ENCODE measurements around the gene RABGAP1L. TPM values are rescaled to one million over a fixed set of nuclear protein-coding genes. Genes with fewer than 3 reads are reported as not detected.

The RABGAP1L gene
- total RNA-seq, 4 donors from 2014 or later, result 38.8 to 54.7 (median 50.5) TPM

GRCh38 chr1:174898102-174898797 lies 738.9 kb downstream of the RABGAP1L start:
- intact Hi-C loops (cut with DNase I; ENCODE audit: low total_unique reads), result no loop called here
- WGBS, 2 donors, result 77 to 83% methylated on average over 3 of the region's 3 CpGs
- TF ChIP-seq, protein P1, sequence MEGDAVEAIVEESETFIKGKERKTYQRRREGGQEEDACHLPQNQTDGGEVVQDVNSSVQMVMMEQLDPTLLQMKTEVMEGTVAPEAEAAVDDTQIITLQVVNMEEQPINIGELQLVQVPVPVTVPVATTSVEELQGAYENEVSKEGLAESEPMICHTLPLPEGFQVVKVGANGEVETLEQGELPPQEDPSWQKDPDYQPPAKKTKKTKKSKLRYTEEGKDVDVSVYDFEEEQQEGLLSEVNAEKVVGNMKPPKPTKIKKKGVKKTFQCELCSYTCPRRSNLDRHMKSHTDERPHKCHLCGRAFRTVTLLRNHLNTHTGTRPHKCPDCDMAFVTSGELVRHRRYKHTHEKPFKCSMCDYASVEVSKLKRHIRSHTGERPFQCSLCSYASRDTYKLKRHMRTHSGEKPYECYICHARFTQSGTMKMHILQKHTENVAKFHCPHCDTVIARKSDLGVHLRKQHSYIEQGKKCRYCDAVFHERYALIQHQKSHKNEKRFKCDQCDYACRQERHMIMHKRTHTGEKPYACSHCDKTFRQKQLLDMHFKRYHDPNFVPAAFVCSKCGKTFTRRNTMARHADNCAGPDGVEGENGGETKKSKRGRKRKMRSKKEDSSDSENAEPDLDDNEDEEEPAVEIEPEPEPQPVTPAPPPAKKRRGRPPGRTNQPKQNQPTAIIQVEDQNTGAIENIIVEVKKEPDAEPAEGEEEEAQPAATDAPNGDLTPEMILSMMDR (IDR thresholded peaks at IDR 0.05), result no peak
- TF ChIP-seq POLR2A (IDR thresholded peaks at IDR 0.05), result no peak

GRCh38 chr1:174900317-174900716 lies 741.0 kb downstream of the RABGAP1L start:
- TF ChIP-seq, protein P1 (IDR thresholded peaks at IDR 0.05), result no peak
- TF ChIP-seq POLR2A (IDR thresholded peaks at IDR 0.05), result no peak
- intact Hi-C loops (cut with DNase I; ENCODE audit: low total_unique reads), result no loop called here
- 95 to 97% methylated on average over 3 of the region's 3 CpGs for WGBS, 2 donors
- H3K4me3 ChIP-seq (ENCODE audit: low read depth, poor library complexity, severe bottlenecking), result no peak overlapping the region
- no peak for DNase-seq (ENCODE audit: low spot score in 2 of 2)

More at GRCh38 chr1:174898102-174898797, 738.9 kb downstream of the RABGAP1L start:
- no peak overlapping the region for H3K4me3 ChIP-seq (ENCODE audit: low read depth, poor library complexity, severe bottlenecking)
- no peak for DNase-seq (ENCODE audit: low spot score in 2 of 2)

- H3K4me3 ChIP-seq (ENCODE audit: low read depth, poor library complexity, severe bottlenecking), result no peak overlapping the region
- intact Hi-C loops (cut with DNase I; ENCODE audit: low total_unique reads), result no loop called here
- WGBS, 2 donors, result 67 to 79% methylated on average over 4 of the region's 4 CpGs
- DNase-seq (ENCODE audit: low spot score in 2 of 2), result no peak
- TF ChIP-seq, protein P1 (IDR thresholded peaks at IDR 0.05), result no peak
- TF ChIP-seq POLR2A (IDR thresholded peaks at IDR 0.05), result no peak
Observed at GRCh38 chr1:174902531-174903099, 743.3 kb downstream of the RABGAP1L start.

- WGBS, 2 donors, result 84 to 87% methylated on average over 3 of the region's 3 CpGs
- no peak for TF ChIP-seq POLR2A (IDR thresholded peaks at IDR 0.05)
- TF ChIP-seq, protein P1 (IDR thresholded peaks at IDR 0.05), result no peak
Observed at GRCh38 chr1:174911606-174912005, 752.3 kb downstream of the RABGAP1L start.

GRCh38 chr1:174912264-174912663 lies 752.9 kb downstream of the RABGAP1L start:
- no peak for DNase-seq (ENCODE audit: low spot score in 2 of 2)
- intact Hi-C loops (cut with DNase I; ENCODE audit: low total_unique reads), result no loop called here
- H3K4me3 ChIP-seq (ENCODE audit: low read depth, poor library complexity, severe bottlenecking), result no peak overlapping the region
- TF ChIP-seq POLR2A (IDR thresholded peaks at IDR 0.05), result no peak
- TF ChIP-seq, protein P1 (IDR thresholded peaks at IDR 0.05), result no peak

More at GRCh38 chr1:174911606-174912005, 752.3 kb downstream of the RABGAP1L start:
- H3K4me3 ChIP-seq (ENCODE audit: low read depth, poor library complexity, severe bottlenecking), result no peak overlapping the region
- intact Hi-C loops (cut with DNase I; ENCODE audit: low total_unique reads), result no loop called here
- no peak for DNase-seq (ENCODE audit: low spot score in 2 of 2)

Data from lower leg skin (tissue), 4 donors.